Epithelial cell of esophagus (primary cell): Measurements from ENCODE around the gene PHF21B.

Source experiments
- DNase-seq: peaks from one replicate; pipeline ENCODE4 v3.0.0; 2010; ENCODE audit warnings: low read depth
- H3K4me3 ChIP-seq: 2 replicates; pipeline ENCODE4 v1.5.1; 2011; ENCODE audit warnings: mild to moderate bottlenecking, low read length, control low read depth
- CTCF ChIP-seq: IDR thresholded peaks from 2 replicates; pipeline ENCODE4 v1.5.1; 2011; ENCODE audit warnings: low read depth, mild to moderate bottlenecking, low read length, control low read depth, inconsistent platforms; ENCODE audit not compliant: insufficient read depth; ENCODE audit errors: missing control alignments

The PHF21B gene

DNA sequence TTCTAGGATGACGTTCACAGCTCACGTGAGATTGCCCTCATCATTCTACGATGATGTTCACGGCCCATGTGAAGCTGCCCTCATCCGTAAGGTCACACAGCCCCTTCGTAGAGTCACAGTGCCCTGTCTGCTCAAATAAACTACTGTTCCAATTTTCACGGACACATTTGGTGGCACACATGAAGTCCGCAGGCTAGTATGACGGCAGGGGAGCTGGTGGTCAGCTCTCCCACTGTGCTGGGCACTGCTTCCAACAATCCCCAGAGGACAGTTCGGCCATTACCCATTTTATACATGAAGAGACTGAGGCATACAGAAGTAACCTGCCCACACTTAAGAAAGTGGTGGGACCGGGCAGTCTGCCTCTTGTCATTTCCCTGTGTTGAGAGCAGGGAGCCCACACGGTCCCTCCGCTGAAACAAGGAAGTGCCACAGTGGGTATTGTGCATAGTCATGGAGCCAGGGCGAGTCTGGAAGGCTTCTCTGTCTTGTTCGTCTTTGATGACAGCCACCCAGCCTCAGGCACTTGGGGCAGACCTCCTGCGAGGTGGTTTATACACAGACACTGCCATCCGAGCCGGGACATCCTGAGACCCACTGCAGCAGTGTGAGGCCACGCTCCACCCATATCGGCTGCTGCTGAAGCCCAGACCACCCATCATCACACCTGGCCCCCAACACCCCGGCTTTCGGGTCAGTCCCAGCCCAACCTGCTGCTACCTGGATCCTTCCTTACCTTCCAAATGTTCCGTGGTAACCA is 114.3 kb downstream of the PHF21B start:
- no peak overlapping the region for H3K4me3 ChIP-seq
- DNase-seq = no peak
- no peak for TF ChIP-seq CTCF

- no peak for DNase-seq
- no peak for TF ChIP-seq CTCF
- no peak overlapping the region for H3K4me3 ChIP-seq
Observed at GRCh38 chr22:44894782-44895181, 115.0 kb downstream of the PHF21B start.

GRCh38 chr22:44894321-44894720 is 115.5 kb downstream of the PHF21B start:
- H3K4me3 ChIP-seq = no peak overlapping the region
- DNase-seq = no peak
- TF ChIP-seq CTCF = no peak

DNA sequence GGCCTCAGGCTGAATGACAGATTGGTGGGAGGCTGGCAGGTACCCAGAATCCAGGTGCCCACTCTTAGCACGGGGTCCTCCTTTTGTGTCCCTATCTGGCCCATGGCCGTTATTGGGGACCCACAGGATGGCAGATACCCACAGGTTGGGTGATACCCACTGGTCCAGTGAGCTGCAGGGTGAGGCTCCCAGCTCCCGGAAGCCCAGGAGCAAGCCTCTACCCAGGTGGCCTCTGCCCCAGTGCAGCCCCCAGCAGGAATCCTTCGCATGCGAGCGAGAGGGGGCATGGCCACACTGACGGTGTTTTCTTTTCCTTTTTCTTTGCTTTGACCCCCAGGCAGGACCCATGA is 116.1 kb downstream of the PHF21B start:
- no peak for DNase-seq
- no peak for TF ChIP-seq CTCF
- no peak overlapping the region for H3K4me3 ChIP-seq

- no peak for TF ChIP-seq CTCF
- H3K4me3 ChIP-seq = no peak overlapping the region
- no peak for DNase-seq
Observed at GRCh38 chr22:44892803-44893730, 116.7 kb downstream of the PHF21B start.

DNA sequence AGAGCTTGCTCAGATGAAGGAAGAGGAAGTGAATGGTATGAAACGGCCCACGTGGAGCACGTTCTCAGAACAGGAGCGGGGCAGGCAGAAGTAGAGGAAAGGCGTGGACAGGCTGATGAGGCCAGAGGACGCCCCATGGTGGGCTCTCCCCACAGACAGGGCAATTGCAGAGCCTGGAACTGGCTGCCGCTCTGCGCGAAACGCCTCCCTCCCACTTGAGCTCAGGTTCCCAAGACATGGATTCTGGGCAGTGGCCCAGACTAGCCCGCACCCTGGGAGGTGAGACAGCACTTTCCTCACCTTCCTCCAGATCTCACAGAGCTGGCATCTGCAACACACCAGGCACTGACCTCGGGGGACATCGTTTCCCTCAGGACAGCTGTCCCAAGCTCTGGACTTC is 117.6 kb downstream of the PHF21B start:
- no peak overlapping the region for H3K4me3 ChIP-seq
- DNase-seq = no peak
- no peak for TF ChIP-seq CTCF

DNA sequence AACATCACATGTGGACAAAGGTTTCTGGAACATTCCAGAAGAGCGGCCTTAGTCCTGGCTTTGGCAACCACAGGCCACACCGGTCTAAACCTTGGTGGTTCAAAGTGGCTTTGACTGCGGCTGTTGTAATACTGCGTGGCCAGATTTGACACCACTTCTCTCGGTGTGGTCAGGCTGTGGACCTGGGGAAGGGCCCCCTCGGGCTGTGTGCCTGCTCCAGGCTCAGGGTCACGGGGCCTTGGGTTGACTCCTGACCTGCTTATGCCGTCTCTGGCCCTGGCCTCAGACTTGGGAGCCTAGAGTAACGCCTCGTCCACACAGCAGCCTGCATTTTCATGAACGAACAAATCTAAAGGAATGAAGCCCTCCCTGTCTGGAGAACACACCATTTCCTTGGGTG is 118.0 kb downstream of the PHF21B start:
- no peak for TF ChIP-seq CTCF
- H3K4me3 ChIP-seq = no peak overlapping the region
- DNase-seq = no peak
